Cardiac septum (tissue), 1 donor: ENCODE data around the gene FAM3B. TPM values are rescaled to one million over a fixed set of nuclear protein-coding genes. Genes with fewer than 3 reads are reported as not detected.
A peak's percentile ranks its signal among the peaks of the same experiment; 100 is the strongest.
"Not testable (repeated sequence)": the region's sequence is repeated elsewhere in the genome, so short reads cannot be mapped to it uniquely, and the experiment has no call there.

Source experiments
- DNase-seq: peaks from one replicate; pipeline ENCODE4 v3.0.0-alpha.2; 2020; ENCODE audit warnings: low spot score
- intact Hi-C: fragments of 100-400 bp; cut with DNase I; formaldehyde crosslinking; loops from one replicate; pipeline ENCODE4 v1.14.0; 2022
- total RNA-seq: library from RNA; stranded (reverse); fragmentation: NEBNext Ultra II Directional; extraction: Animal tissue kit (Norgen Biotek cat#: 25700); gene quantifications from one replicate; pipeline ENCODE4 v1.2.1, GENCODE V29; 2021
- donor health status: DM: no; HTN: no; CAD: no.

Gene FAM3B
- total RNA-seq, 1 donor from 2014 or later, result not detected

GRCh38 chr21:41346758-41347157 is 30.2 kb downstream of the FAM3B start:
- DNase-seq, result peak; percentile 20
- intact Hi-C loops, result no loop called here

- DNase-seq, result no peak
- intact Hi-C loops, result no loop called here
Observed at GRCh38 chr21:41348434-41348833, 31.8 kb downstream of the FAM3B start.

- DNase-seq, result no peak
- intact Hi-C loops, result no loop called here
Observed at GRCh38 chr21:41349126-41349525, 32.5 kb downstream of the FAM3B start.

GRCh38 chr21:41349619-41350390 is 33.2 kb downstream of the FAM3B start:
- intact Hi-C loops, result no loop called here
- peak; percentile 57 for DNase-seq

- intact Hi-C loops, result no loop called here
- no peak for DNase-seq
Observed at GRCh38 chr21:41350436-41351155, 34.0 kb downstream of the FAM3B start.

GRCh38 chr21:41357546-41357945 is 40.9 kb downstream of the FAM3B start:
- intact Hi-C loops, result no loop called here
- DNase-seq, result peak; percentile 60

GRCh38 chr21:41358193-41359166 is 41.9 kb downstream of the FAM3B start:
- DNase-seq, result peak; percentile 71
- intact Hi-C loops, result no loop called here

GRCh38 chr21:41359286-41359685 is 42.7 kb downstream of the FAM3B start:
- intact Hi-C loops, result no loop called here
- DNase-seq, result no peak

- intact Hi-C loops, result loop anchor here (5.0 kb wide), 2 partner anchors 63 to 77 kb away; no protein-coding TSS in a partner anchor
Observed at GRCh38 chr21:41359754-41360071, 43.1 kb downstream of the FAM3B start.

GRCh38 chr21:41360072-41360821 is 43.6 kb downstream of the FAM3B start:
- peak; percentile 66 for DNase-seq

More at GRCh38 chr21:41359754-41360071, 43.1 kb downstream of the FAM3B start:
- not testable (repeated sequence) for DNase-seq

GRCh38 chr21:41361053-41361785 is 44.6 kb downstream of the FAM3B start:
- intact Hi-C loops, result loop anchor here (5.0 kb wide), 2 partner anchors 61 to 79 kb away; no protein-coding TSS in a partner anchor
- peak; percentile 51 for DNase-seq

More at GRCh38 chr21:41360072-41360821, 43.6 kb downstream of the FAM3B start:
- intact Hi-C loops, result loop anchor here (5.0 kb wide), 2 partner anchors 62 to 78 kb away; no protein-coding TSS in a partner anchor

- intact Hi-C loops, result loop anchor here (5.0 kb wide), 2 partner anchors 60 to 80 kb away; no protein-coding TSS in a partner anchor
- peak; percentile 90 for DNase-seq
Observed at GRCh38 chr21:41361786-41362604, 45.4 kb downstream of the FAM3B start, which contains the start of gene MX2. Gene MX2, plus strand, starts transcription at chr21:41362027. Its CDS starts 14,880 bp downstream, at chr21:41376907.

- intact Hi-C loops, result loop anchor here (5.0 kb wide), 2 partner anchors 60 to 80 kb away; no protein-coding TSS in a partner anchor
- DNase-seq, result peak; percentile 63
Observed at GRCh38 chr21:41362605-41363369, 46.2 kb downstream of the FAM3B start.

GRCh38 chr21:41363370-41364270 is 47.0 kb downstream of the FAM3B start:
- DNase-seq, result peak; percentile 59
- intact Hi-C loops, result loop anchor here (5.0 kb wide), 2 partner anchors 59 to 81 kb away; no protein-coding TSS in a partner anchor

GRCh38 chr21:41364308-41364707 is 47.7 kb downstream of the FAM3B start:
- intact Hi-C loops, result loop anchor here (5.0 kb wide), 2 partner anchors 58 to 82 kb away; no protein-coding TSS in a partner anchor
- DNase-seq, result no peak
